Uterus (tissue), 4 donors: ENCODE results near the gene ELOVL5. TPM values are rescaled to one million over a fixed set of nuclear protein-coding genes. Genes with fewer than 3 reads are reported as not detected.
"Not testable (repeated sequence)": the region's sequence is repeated elsewhere in the genome, so short reads cannot be mapped to it uniquely, and the experiment has no call there.

ENCODE experiments used
- DNase-seq, 2 donors: peaks; one replicate each; pipeline ENCODE4 v3.0.0-alpha.2; 2019 to 2020
- H3K27ac ChIP-seq, 2 donors: fragments of 200-600 bp; sonication (generic); 1 replicate in 1 of 2; 2 replicates in 1 of 2; pipeline ENCODE4 v1.5.1; 2016 to 2018
- H3K27me3 ChIP-seq, 2 donors: fragments of 200-600 bp; sonication (generic); one replicate each; pipeline ENCODE4 v1.5.1; 2018 to 2019; ENCODE audit warnings: control low read depth in 1 of 2
- H3K36me3 ChIP-seq, 2 donors: fragments of 200-600 bp; sonication (generic); one replicate each; pipeline ENCODE4 v1.5.1; 2019; ENCODE audit warnings: control low read depth in 1 of 2
- H3K4me1 ChIP-seq, 2 donors: fragments of 200-600 bp; sonication (generic); one replicate each; pipeline ENCODE4 v1.5.1; 2018 to 2019; ENCODE audit warnings: control low read depth in 1 of 2
- H3K4me3 ChIP-seq, 2 donors: fragments of 200-600 bp; sonication (generic); 1 replicate in 1 of 2; 2 replicates in 1 of 2; pipeline ENCODE4 v1.5.1; 2018 to 2019; ENCODE audit warnings: mild to moderate bottlenecking in 1 of 2
- H3K9me3 ChIP-seq, 2 donors: fragments of 200-600 bp; sonication (generic); one replicate each; pipeline ENCODE4 v1.5.1; 2019; ENCODE audit warnings: control low read depth in 1 of 2
- POLR2A ChIP-seq, 2 donors: fragments of 450-650 bp; IDR thresholded peaks; one replicate each; pipeline ENCODE4 v1.6.1; 2016; ENCODE audit warnings: antibody characterized with exemption in 2 of 2, mild to moderate bottlenecking in 1 of 2, moderate library complexity in 1 of 2
- intact Hi-C: fragments of 100-400 bp; cut with DNase I; formaldehyde crosslinking; loops from one replicate; pipeline ENCODE4 v1.15.1; 2023; ENCODE audit warnings: low total_unique reads
- total RNA-seq, 4 donors: library from RNA; depleted of rRNA in 3 of 4; stranded (reverse); fragments of >200 nt in 3 of 4; gene quantifications; one replicate each; pipeline versions ENCODE4 v1.1.0 to v1.2.4, GENCODE V29; 2014 to 2023
- TF ChIP-seq, protein P1 (sequence below), 4 experiments: fragments of 200-600 bp in 2 of 4; fragments of 450-650 bp in 2 of 4; sonication (generic) in 2 of 4; IDR thresholded peaks; one replicate each; pipeline ENCODE4 v1.5.1; 2016 to 2019; ENCODE audit warnings: antibody characterized with exemption in 4 of 4, mild to moderate bottlenecking in 2 of 4, moderate library complexity in 1 of 4
- donor health status: DM: yes; HTN: yes; CAD: no.

ELOVL5 gene
- total RNA-seq, 4 donors from 2014 or later = 26.4 to 80.7 (median 48.4) TPM

DNA sequence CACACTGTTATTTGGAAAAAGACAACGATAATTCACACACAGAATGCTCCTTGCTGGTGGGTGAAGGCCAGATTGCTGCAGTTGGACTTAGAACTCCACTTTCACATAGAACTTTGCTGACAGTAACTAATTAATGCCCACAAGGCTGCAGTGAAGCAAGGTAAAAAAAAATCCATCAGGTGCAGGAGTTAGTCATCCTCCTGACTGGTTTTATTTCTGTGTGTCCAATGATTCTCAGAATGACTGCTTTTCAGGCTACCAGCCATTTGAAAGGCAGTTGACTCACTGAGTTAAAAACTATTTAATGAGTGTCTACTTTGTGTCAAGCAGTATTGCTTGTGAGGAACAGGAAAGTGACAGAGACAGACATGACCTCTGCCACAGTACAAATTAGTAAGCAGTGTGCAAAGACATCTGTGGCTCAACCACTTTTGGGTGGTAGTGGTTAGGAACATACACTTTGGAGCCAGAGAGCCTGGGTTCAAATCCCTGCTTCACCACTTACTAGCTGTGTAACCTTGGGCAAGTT is 41.9 kb downstream of the ELOVL5 start:
- Histone ChIP-seq H3K36me3 (no peaks in the 10 kb centered on the region), H3K4me3 (no peak overlapping the region), H3K9me3 (no peaks in the 10 kb centered on the region), H3K4me1 (no peaks in the 10 kb centered on the region), H3K27me3 (no peaks in the 10 kb centered on the region), H3K27ac (no peak overlapping the region)
- TF ChIP-seq POLR2A (IDR thresholded peaks at IDR 0.05) = no peak
- TF ChIP-seq, protein P1, sequence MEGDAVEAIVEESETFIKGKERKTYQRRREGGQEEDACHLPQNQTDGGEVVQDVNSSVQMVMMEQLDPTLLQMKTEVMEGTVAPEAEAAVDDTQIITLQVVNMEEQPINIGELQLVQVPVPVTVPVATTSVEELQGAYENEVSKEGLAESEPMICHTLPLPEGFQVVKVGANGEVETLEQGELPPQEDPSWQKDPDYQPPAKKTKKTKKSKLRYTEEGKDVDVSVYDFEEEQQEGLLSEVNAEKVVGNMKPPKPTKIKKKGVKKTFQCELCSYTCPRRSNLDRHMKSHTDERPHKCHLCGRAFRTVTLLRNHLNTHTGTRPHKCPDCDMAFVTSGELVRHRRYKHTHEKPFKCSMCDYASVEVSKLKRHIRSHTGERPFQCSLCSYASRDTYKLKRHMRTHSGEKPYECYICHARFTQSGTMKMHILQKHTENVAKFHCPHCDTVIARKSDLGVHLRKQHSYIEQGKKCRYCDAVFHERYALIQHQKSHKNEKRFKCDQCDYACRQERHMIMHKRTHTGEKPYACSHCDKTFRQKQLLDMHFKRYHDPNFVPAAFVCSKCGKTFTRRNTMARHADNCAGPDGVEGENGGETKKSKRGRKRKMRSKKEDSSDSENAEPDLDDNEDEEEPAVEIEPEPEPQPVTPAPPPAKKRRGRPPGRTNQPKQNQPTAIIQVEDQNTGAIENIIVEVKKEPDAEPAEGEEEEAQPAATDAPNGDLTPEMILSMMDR (IDR thresholded peaks at IDR 0.05) = no peak
- intact Hi-C loops = no loop called here
- DNase-seq = no peak

DNA sequence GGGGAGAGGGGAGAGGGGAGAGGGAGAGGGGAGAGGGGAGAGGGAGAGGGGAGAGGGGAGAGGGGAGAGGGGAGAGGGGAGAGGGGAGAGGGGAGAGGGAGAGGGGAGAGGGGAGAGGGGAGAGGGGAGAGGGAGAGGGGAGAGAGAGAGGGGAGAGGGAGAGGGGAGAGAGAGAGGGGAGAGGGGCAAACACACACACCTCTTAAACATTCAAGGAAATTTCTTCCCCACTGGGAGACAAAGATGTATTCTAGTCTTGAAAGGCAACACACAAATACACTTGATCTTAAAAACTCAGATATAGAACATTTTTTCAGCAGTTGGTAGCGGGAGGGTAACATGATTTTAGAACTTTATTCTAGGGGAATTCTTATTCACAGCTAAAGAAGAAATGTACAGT is 42.5 kb downstream of the ELOVL5 start:
- H3K27ac ChIP-seq, H3K4me1 ChIP-seq, intact Hi-C loops: not testable (repeated sequence)

DNA sequence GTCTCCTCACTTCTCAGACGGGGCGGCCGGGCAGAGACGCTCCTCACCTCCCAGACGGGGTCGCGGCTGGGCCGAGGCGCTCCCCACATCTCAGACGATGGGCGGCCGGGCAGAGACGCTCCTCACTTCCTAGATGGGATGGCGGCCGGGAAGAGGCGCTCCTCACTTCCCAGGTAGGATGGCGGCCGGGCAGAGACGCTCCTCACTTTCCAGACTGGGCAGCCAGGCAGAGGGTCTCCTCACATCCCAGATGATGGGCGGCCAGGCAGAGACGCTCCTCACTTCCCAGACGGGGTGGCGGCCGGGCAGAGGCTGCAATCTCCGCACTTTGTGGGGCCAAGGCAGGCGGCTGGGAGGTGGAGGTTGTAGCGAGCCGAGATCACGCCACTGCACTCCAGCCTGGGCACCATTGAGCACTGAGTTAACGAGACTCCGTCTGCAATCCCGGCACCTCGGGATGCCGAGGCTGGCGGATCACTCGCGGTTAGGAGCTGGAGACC is 43.2 kb downstream of the ELOVL5 start:
- DNase-seq, H3K36me3 ChIP-seq, H3K4me1 ChIP-seq, H3K27ac ChIP-seq, H3K27me3 ChIP-seq, H3K9me3 ChIP-seq, H3K4me3 ChIP-seq, intact Hi-C loops: not testable (repeated sequence)

More for the DNA sequence above, 42.5 kb downstream of the ELOVL5 start:
- not testable (repeated sequence) for H3K9me3 ChIP-seq, H3K4me3 ChIP-seq, H3K27me3 ChIP-seq, DNase-seq, H3K36me3 ChIP-seq

DNA sequence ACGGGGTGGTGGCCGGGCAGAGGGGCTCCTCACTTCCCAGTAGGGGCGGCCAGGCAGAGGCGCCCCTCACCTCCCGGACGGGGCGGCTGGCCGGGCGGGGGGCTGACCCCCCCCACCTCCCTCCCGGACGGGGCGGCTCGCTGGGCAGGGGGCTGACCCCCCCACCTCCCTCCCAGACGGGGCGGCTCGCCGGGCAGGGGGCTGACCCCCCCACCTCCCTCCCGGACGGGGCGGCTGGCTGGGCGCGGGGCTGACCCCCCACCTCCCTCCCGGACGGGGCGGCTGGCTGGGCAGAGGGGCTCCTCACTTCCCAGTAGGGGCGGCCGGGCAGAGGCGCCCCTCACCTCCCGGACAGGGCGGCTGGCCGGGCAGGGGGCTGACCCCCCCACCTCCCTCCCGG is 43.8 kb downstream of the ELOVL5 start:
- intact Hi-C loops, DNase-seq, H3K9me3 ChIP-seq, H3K36me3 ChIP-seq, H3K4me1 ChIP-seq, H3K27me3 ChIP-seq, H3K4me3 ChIP-seq, H3K27ac ChIP-seq: not testable (repeated sequence)

DNA sequence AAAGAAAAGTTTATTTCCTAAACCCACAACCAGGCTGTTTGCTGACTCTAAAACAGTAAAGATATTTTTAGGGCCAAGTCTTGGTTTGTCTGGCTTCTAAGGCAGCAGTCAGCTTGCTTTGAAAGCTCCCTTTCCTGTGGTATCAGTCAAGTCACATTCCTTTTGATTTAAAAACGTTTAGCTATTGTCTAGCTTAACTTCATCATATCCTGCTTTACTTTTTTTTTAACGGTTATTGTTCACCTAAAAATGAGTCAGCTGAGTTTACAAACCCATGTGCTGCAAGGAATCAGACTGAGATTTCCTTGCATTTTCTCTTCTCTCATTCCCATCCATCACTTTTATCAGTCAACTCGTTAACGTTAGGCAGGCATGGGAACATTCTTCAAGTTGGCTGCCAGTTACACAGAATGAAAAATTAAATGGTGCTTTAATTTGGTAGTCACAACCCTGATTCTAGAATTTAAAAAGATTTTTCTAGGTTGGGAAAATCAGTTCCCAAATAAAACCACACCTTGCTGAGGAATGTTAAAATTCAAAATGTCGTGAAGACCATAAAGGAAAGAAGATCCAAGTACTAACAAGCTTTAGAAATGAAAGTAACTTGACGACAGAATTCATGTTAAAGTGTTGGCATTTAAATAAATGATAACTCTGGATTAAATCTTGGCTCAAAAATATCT is 45.9 kb downstream of the ELOVL5 start:
- peak overlapping the region; percentile 49 to 77 for H3K27ac ChIP-seq
- H3K27me3 ChIP-seq = no peaks in the 10 kb centered on the region
- no peaks in the 10 kb centered on the region for H3K9me3 ChIP-seq
- H3K36me3 ChIP-seq = no peaks in the 10 kb centered on the region
- intact Hi-C loops = no loop called here
- TF ChIP-seq, protein P1 (IDR thresholded peaks at IDR 0.05) = peak in 1 of 4 experiments; percentile 4
- peak in 1 of 2 donors; percentile 62 for TF ChIP-seq POLR2A (IDR thresholded peaks at IDR 0.05)
- H3K4me3 ChIP-seq = no peak overlapping the region
- H3K4me1 ChIP-seq = peaks cover 0 to 7% of the 10 kb centered on the region in 2 donors
- DNase-seq = no peak

DNA sequence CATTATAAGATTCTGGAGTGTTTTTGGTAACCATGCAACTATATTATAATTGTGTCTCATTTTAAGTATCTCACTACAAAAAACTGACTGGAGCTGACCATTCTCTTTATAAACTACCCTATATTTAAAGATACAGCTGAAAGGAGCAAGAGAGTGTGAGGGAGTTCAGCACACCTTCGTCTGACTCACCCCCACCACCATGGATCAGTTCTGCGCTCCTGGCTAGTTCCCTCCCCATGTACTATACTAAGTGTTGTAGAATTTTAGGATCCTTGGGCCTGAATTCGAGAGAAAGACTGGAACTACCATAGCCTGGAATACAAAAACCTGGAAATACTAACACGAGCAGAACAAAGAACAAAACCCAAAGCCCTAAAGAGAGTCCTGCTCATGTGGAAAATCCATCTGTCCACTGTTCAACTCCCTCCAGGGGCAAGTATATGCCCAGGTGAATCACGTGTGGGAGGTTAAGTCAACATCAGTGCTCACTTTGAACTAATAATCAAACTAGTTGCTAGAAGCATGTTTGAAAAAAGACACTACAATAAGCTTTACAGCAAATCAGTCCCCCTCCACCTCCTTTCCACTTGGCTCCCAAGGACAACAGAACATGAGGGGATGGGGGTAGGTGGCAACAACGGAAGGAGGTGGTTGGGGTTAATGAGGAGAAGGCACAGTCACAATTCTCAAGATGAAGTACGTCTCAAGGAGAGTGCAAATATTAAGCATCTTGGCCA is 46.8 kb downstream of the ELOVL5 start:
- Histone ChIP-seq H3K27ac (peak overlapping the region; percentile 49 to 77), H3K4me3 (no peak overlapping the region), H3K36me3 (no peaks in the 10 kb centered on the region), H3K4me1 (peaks cover 0 to 7% of the 10 kb centered on the region in 2 donors), H3K9me3 (no peaks in the 10 kb centered on the region), H3K27me3 (no peaks in the 10 kb centered on the region)
- intact Hi-C loops = no loop called here
- DNase-seq = no peak
- no peak for TF ChIP-seq POLR2A (IDR thresholded peaks at IDR 0.05)
- TF ChIP-seq, protein P1 (IDR thresholded peaks at IDR 0.05) = no peak
